Endothelial cell of umbilical vein (primary cell): ENCODE data around the gene KAZN. TPM values are rescaled to one million over a fixed set of nuclear protein-coding genes. Genes with fewer than 3 reads are reported as not detected.

Experiments
- BruUV-seq: library from RNA; stranded (reverse); fragments of 400-500 nt; replicated peaks from 2 replicates; lab custom pipeline; 2021; lab: Mats Ljungman, UMichigan
- CTCF ChIA-PET: fragments of 300-600, 350-600 bp; sonication (Branson Sonifier 250); formaldehyde crosslinking; loops from one replicate; lab custom pipeline; 2021; ENCODE audit warnings: antibody characterized with exemption, inconsistent platforms; lab: Charles Lee
- POLR2A ChIA-PET: fragments of 300-600, 350-600 bp; sonication (Branson Sonifier 250); formaldehyde crosslinking; loops from one replicate; lab custom pipeline; 2021; ENCODE audit warnings: antibody characterized with exemption, inconsistent platforms; lab: Charles Lee
- DNase-seq: peaks from one replicate; pipeline ENCODE4 v3.0.0-alpha.2; 2011; ENCODE audit warnings: low read depth, low spot score
- FAIRE-seq: peaks from 2 replicates; lab custom pipeline; 2011; peaks lifted over from hg19 to GRCh38; lab: Jason Lieb, UNC
- H2AFZ ChIP-seq: 2 replicates; pipeline ENCODE4 v1.6.0; 2012; ENCODE audit warnings: low read depth, low read length, control low read depth, inconsistent platforms
- H3K27ac ChIP-seq: 2 replicates; pipeline ENCODE4 v1.5.1; 2011; ENCODE audit warnings: low read depth, mild to moderate bottlenecking, control low read depth, low read length, moderate library complexity; ENCODE audit not compliant: insufficient read depth
- H3K27me3 ChIP-seq, 2 experiments: 2 replicates each; pipeline versions ENCODE4 v1.6.0 to v1.6.1; 2011; ENCODE audit warnings: low read length in 2 of 2, mixed read lengths in 1 of 2; ENCODE audit not compliant: control insufficient read depth in 2 of 2, insufficient read depth in 2 of 2
- H3K36me3 ChIP-seq, 2 experiments: 2 replicates in 1 of 2; 3 replicates in 1 of 2; pipeline ENCODE4 v1.5.1; 2011; ENCODE audit warnings: low read length in 2 of 2, mild to moderate bottlenecking in 1 of 2, moderate library complexity in 1 of 2; ENCODE audit not compliant: control insufficient read depth in 2 of 2, insufficient read depth in 2 of 2; ENCODE audit errors: extremely low read depth in 1 of 2
- H3K4me1 ChIP-seq: 3 replicates; pipeline ENCODE4 v1.5.1; 2011; ENCODE audit warnings: mild to moderate bottlenecking, low read length; ENCODE audit not compliant: control insufficient read depth, insufficient read depth; ENCODE audit errors: extremely low read depth
- H3K4me2 ChIP-seq: 2 replicates; pipeline ENCODE4 v1.6.1; 2011; ENCODE audit warnings: low read length, control low read depth, mixed read lengths; ENCODE audit not compliant: insufficient read depth
- H3K4me3 ChIP-seq, 3 experiments: fragments of 200-600 bp in 1 of 3; sonication (generic), shearing (Covaris generic) in 1 of 3; replicated peaks in 1 of 3; 2 replicates each; pipeline ENCODE4 v1.5.1; 2011 to 2016; ENCODE audit warnings: control low read depth in 3 of 3, low read length in 3 of 3, mild to moderate bottlenecking in 2 of 3, inconsistent platforms in 1 of 3, low read depth in 1 of 3, moderate library complexity in 1 of 3; ENCODE audit not compliant: insufficient read depth in 1 of 3
- H3K79me2 ChIP-seq: 2 replicates; pipeline ENCODE4 v1.6.0; 2012; ENCODE audit warnings: low read length, inconsistent platforms; ENCODE audit not compliant: control insufficient read depth, insufficient read depth
- H3K9ac ChIP-seq: replicated peaks from 2 replicates; pipeline ENCODE3; 2011; ENCODE audit warnings: low read length, control low read depth; ENCODE audit not compliant: insufficient read depth; ENCODE audit errors: extremely low read depth
- H3K9me1 ChIP-seq: replicated peaks from 3 replicates; pipeline ENCODE4 v1.6.0; 2011; ENCODE audit warnings: mild to moderate bottlenecking, low read length; ENCODE audit not compliant: control insufficient read depth, insufficient read depth; ENCODE audit errors: extremely low read depth
- H3K9me3 ChIP-seq: replicated peaks from 2 replicates; pipeline ENCODE4 v1.5.1; 2012; ENCODE audit warnings: low read length, inconsistent platforms; ENCODE audit not compliant: control insufficient read depth, insufficient read depth
- H4K20me1 ChIP-seq: replicated peaks from 2 replicates; pipeline ENCODE3; 2011; ENCODE audit warnings: mild to moderate bottlenecking, low read length; ENCODE audit not compliant: control insufficient read depth, insufficient read depth; ENCODE audit errors: extremely low read depth
- CTCF ChIP-seq, 2 donors: IDR thresholded peaks; 1 replicate in 1 of 2; 2 replicates in 1 of 2; pipeline ENCODE4 v1.5.1; 2011; ENCODE audit warnings: low read length in 2 of 2, mild to moderate bottlenecking in 2 of 2, moderate library complexity in 2 of 2, control low read depth in 1 of 2, inconsistent platforms in 1 of 2, low read depth in 1 of 2; ENCODE audit not compliant: insufficient read depth in 1 of 2; ENCODE audit errors: extremely low read depth in 1 of 2
- EZH2 ChIP-seq: IDR thresholded peaks from 2 replicates; pipeline ENCODE4 v1.6.1; 2012; ENCODE audit warnings: borderline replicate concordance, low read depth, mild to moderate bottlenecking, moderate library complexity, low read length, inconsistent platforms; ENCODE audit not compliant: severe bottlenecking
- FOS ChIP-seq: IDR thresholded peaks from 2 replicates; pipeline ENCODE4 v1.6.1; 2011; ENCODE audit warnings: mild to moderate bottlenecking, low read length, moderate library complexity, borderline replicate concordance; ENCODE audit not compliant: insufficient read depth
- GATA2 ChIP-seq: IDR thresholded peaks from 2 replicates; pipeline ENCODE4 v1.7.0; 2011; ENCODE audit warnings: low read depth, mild to moderate bottlenecking, moderate library complexity, mixed read lengths, low read length; ENCODE audit not compliant: insufficient read length, insufficient read depth
- JUN ChIP-seq: IDR thresholded peaks from 2 replicates; pipeline ENCODE4 v1.6.1; 2011; ENCODE audit warnings: borderline replicate concordance, low read depth; ENCODE audit not compliant: insufficient read length, insufficient read depth
- MAX ChIP-seq: IDR thresholded peaks from 2 replicates; pipeline ENCODE4 v1.6.1; 2011; ENCODE audit not compliant: insufficient read depth, insufficient read length
- MYC ChIP-seq: IDR thresholded peaks from one replicate; pipeline ENCODE4 v1.6.1; 2011; ENCODE audit warnings: mild to moderate bottlenecking, low read depth, low read length
- POLR2A ChIP-seq: IDR thresholded peaks from 2 replicates; pipeline ENCODE4 v1.6.1; 2012; ENCODE audit warnings: low read depth, mild to moderate bottlenecking, control low read depth, low read length
- POLR2AphosphoS5 ChIP-seq: IDR thresholded peaks from 2 replicates; pipeline ENCODE4 v1.6.1; 2012; ENCODE audit warnings: low read depth, mild to moderate bottlenecking, control low read depth, low read length, moderate library complexity; ENCODE audit not compliant: insufficient read depth
- dilution Hi-C: fragments of 300-500 bp; cut with MboI; formaldehyde crosslinking; loops from one replicate; pipeline ENCODE4 v1.15.0; 2019; ENCODE audit warnings: low sequenced_read_pairs; ENCODE audit not compliant: extremely low pct_ligation_motif_present
- intact Hi-C: fragments of 100-400 bp; cut with micrococcal nuclease; formaldehyde crosslinking; loops from one replicate; pipeline ENCODE4 v1.10.0; 2022
- polyA plus RNA-seq, 4 experiments: library from polyadenylated mRNA; depleted of rRNA in 3 of 4; stranded (reverse) in 3 of 4; unstranded in 1 of 4; fragments of >200 nt; gene quantifications; 2 replicates each; pipeline versions ENCODE4 v1.2.1 to v1.2.3, GENCODE V29; 2011 to 2012; ENCODE audit warnings: missing spikeins in 1 of 4
- total RNA-seq: library from RNA; stranded (reverse); gene quantifications from 2 replicates; pipeline ENCODE4 v1.2.3, GENCODE V29; 2021

The KAZN gene
- total and polyA plus RNA-seq, 2 donors (not counting 3 experiments of a cell fraction or from before 2014, with no cell fraction given) = 1.6 to 5.8 TPM

- H3K4me1 ChIP-seq = no peaks in the 10 kb centered on the region
- H3K27ac ChIP-seq = no peak overlapping the region
- intact Hi-C loops (no loop called here), dilution Hi-C loops (no loop called here)
- no peak overlapping the region for H3K9ac ChIP-seq
- FAIRE-seq = no peak
- H3K9me3 ChIP-seq = no peaks in the 10 kb centered on the region
- POLR2A ChIA-PET = no interaction called here
- no peaks in the 10 kb centered on the region for H3K27me3 ChIP-seq
- TF ChIP-seq POLR2A = no peak
- no TSS peak for BruUV-seq
- H3K4me3 ChIP-seq = no peak overlapping the region
- no peaks in the 10 kb centered on the region for H3K36me3 ChIP-seq
- no peak overlapping the region for H3K4me2 ChIP-seq
- CTCF ChIA-PET = interaction anchor here (2.0 kb wide), 1 partner anchor 115 kb away, joined by 7 read pairs; no protein-coding TSS in a partner anchor
- H3K9me1 ChIP-seq = no peaks in the 10 kb centered on the region
- no peak overlapping the region for H2AFZ ChIP-seq
- no peaks in the 10 kb centered on the region for H4K20me1 ChIP-seq
- H3K79me2 ChIP-seq = no peaks in the 10 kb centered on the region
- no peak for DNase-seq
Measured at GRCh38 chr1:14912839-14913481, 314.5 kb downstream of the KAZN start.

GRCh38 chr1:14913482-14914177, 315.1 kb downstream of the KAZN start:
- Histone ChIP-seq H3K9ac (no peak overlapping the region), H3K4me1 (no peaks in the 10 kb centered on the region), H3K4me2 (no peak overlapping the region), H3K27ac (no peak overlapping the region), H3K79me2 (no peaks in the 10 kb centered on the region), H3K9me1 (no peaks in the 10 kb centered on the region), H3K9me3 (no peaks in the 10 kb centered on the region), H3K4me3 (no peak overlapping the region), H4K20me1 (no peaks in the 10 kb centered on the region), H3K36me3 (no peaks in the 10 kb centered on the region), H3K27me3 (no peaks in the 10 kb centered on the region), H2AFZ (no peak overlapping the region)
- ChIA-PET CTCF (interaction anchor here (2.0 kb wide), 1 partner anchor 114 kb away, joined by 7 read pairs; no protein-coding TSS in a partner anchor), POLR2A (no interaction called here)
- TF ChIP-seq CTCF (IDR thresholded peaks at IDR 0.05; ENCODE audit: extremely low read depth in 1 of 2, insufficient read depth in 1 of 2, low read depth in 1 of 2, low read length in 2 of 2) = no peak
- TF ChIP-seq JUN = no peak
- TF ChIP-seq EZH2 = no peak
- no peak for TF ChIP-seq FOS
- TF ChIP-seq POLR2A = no peak
- TF ChIP-seq MAX = no peak
- no peak for TF ChIP-seq GATA2
- no peak for TF ChIP-seq MYC
- TF ChIP-seq POLR2AphosphoS5 = no peak
- FAIRE-seq (no peak), DNase-seq (no peak)
- dilution Hi-C loops = no loop called here
- BruUV-seq = no TSS peak
- intact Hi-C loops = no loop called here
